PC-3 (cell line): ENCODE results near the gene TEC. TPM values are rescaled to one million over a fixed set of nuclear protein-coding genes. Genes with fewer than 3 reads are reported as not detected.

ENCODE experiments used
- ATAC-seq: fragments of 200-7000 bp; cut with Tn5 transposase; 2 replicates; pipeline ENCODE4 v1.9.1; 2020; ENCODE audit warnings: mild to moderate bottlenecking, moderate library complexity
- BruUV-seq: library from RNA; stranded (reverse); fragments of 400-500 nt; replicated peaks from 2 replicates; lab custom pipeline; 2021; lab: Mats Ljungman, UMichigan
- CTCF ChIA-PET: fragments of 300-600 bp; sonication (Branson Sonifier 250); formaldehyde crosslinking; loops from one replicate; lab custom pipeline; 2022; ENCODE audit warnings: antibody characterized with exemption; lab: Charles Lee
- POLR2A ChIA-PET: fragments of 300-600 bp; sonication (Branson Sonifier 250); formaldehyde crosslinking; loops from one replicate; lab custom pipeline; 2022; ENCODE audit warnings: antibody characterized with exemption; ENCODE audit not compliant: unreplicated experiment; lab: Charles Lee
- DNase-seq: peaks from one replicate; pipeline ENCODE4 v3.0.0-alpha.2; 2015
- H2AFZ ChIP-seq: fragments of 300-600 bp; sonication (generic); 2 replicates; pipeline ENCODE4 v1.6.0; 2016; ENCODE audit warnings: antibody characterized with exemption, low read length
- H3F3A ChIP-seq: fragments of 300-600 bp; sonication (generic); one replicate; pipeline ENCODE4 v1.6.0; 2017; ENCODE audit warnings: antibody characterized with exemption, low read length, control low read depth, mild to moderate bottlenecking; ENCODE audit not compliant: unreplicated experiment
- H3K27ac ChIP-seq: fragments of 300-600 bp; sonication (generic); 2 replicates; pipeline ENCODE4 v1.5.1; 2016; ENCODE audit warnings: mild to moderate bottlenecking, low read length
- H3K27me3 ChIP-seq: fragments of 300-600 bp; sonication (generic); 2 replicates; pipeline ENCODE4 v1.6.1; 2016; ENCODE audit warnings: low read length, mixed read lengths
- H3K36me3 ChIP-seq: fragments of 300-600 bp; sonication (generic); 2 replicates; pipeline ENCODE4 v1.6.1; 2016; ENCODE audit warnings: low read depth, mixed run types, low read length, mixed read lengths
- H3K4me1 ChIP-seq: fragments of 300-600 bp; sonication (generic); 2 replicates; pipeline ENCODE4 v1.5.1; 2016; ENCODE audit warnings: low read length; ENCODE audit not compliant: insufficient read depth
- H3K4me2 ChIP-seq: fragments of 300-600 bp; sonication (generic); 2 replicates; pipeline ENCODE4 v1.6.0; 2016; ENCODE audit warnings: low read length
- H3K4me3 ChIP-seq: fragments of 300-600 bp; sonication (generic); 2 replicates; pipeline ENCODE4 v1.5.1; 2016; ENCODE audit warnings: mild to moderate bottlenecking, low read length, mixed read lengths
- H3K79me2 ChIP-seq: fragments of 300-600 bp; sonication (generic); 2 replicates; pipeline ENCODE4 v1.6.1; 2017; ENCODE audit warnings: low read length, mixed read lengths
- H3K9ac ChIP-seq: fragments of 300-600 bp; sonication (generic); 2 replicates; pipeline ENCODE4 v1.6.0; 2016; ENCODE audit warnings: mild to moderate bottlenecking, low read length
- H3K9me2 ChIP-seq: fragments of 300-600 bp; sonication (generic); replicated peaks from 2 replicates; pipeline ENCODE4 v1.6.1; 2016; ENCODE audit warnings: mixed run types, low read length, mixed read lengths
- H3K9me3 ChIP-seq: fragments of 300-600 bp; sonication (generic); 2 replicates; pipeline ENCODE4 v1.6.1; 2016; ENCODE audit warnings: low read length, mixed read lengths
- H4K20me1 ChIP-seq: fragments of 300-600 bp; sonication (generic); 2 replicates; pipeline ENCODE4 v1.6.1; 2016; ENCODE audit warnings: low read length, mixed read lengths
- EZH2 ChIP-seq: fragments of 300-600 bp; sonication (generic); IDR thresholded peaks from one replicate; pipeline ENCODE4 v1.6.1; 2017; ENCODE audit warnings: antibody characterized with exemption, mild to moderate bottlenecking, low read length; ENCODE audit not compliant: unreplicated experiment
- EZH2phosphoT487 ChIP-seq: fragments of 300-600 bp; sonication (generic); IDR thresholded peaks from 2 replicates; pipeline ENCODE4 v1.6.1; 2018; ENCODE audit warnings: mild to moderate bottlenecking, antibody characterized with exemption, low read length, borderline replicate concordance
- intact Hi-C: fragments of 100-400 bp; cut with micrococcal nuclease; formaldehyde crosslinking; loops from 2 replicates; pipeline ENCODE4 v1.9.0; 2023
- total RNA-seq: library from RNA; depleted of rRNA; stranded (reverse); fragments of >200 nt; gene quantifications from 2 replicates; pipeline ENCODE4 v1.2.3, GENCODE V29; 2014
- TF ChIP-seq, protein P1 (sequence below): fragments of 300-600 bp; sonication (generic); conservative IDR thresholded peaks from 2 replicates; pipeline ENCODE4 v1.5.1; 2017; ENCODE audit warnings: antibody characterized with exemption, low read depth, mild to moderate bottlenecking, low read length

Gene TEC
- total RNA-seq, 1 experiment from 2014 or later, result 10.4 TPM

GRCh38 chr4:48114412-48114811, 155.2 kb downstream of the TEC start:
- Histone ChIP-seq H4K20me1 (no peaks in the 10 kb centered on the region), H3K9me3 (no peaks in the 10 kb centered on the region), H3K27me3 (no peaks in the 10 kb centered on the region), H3K4me2 (no peak overlapping the region), H3K36me3 (no peaks in the 10 kb centered on the region), H3F3A (no peaks in the 10 kb centered on the region), H3K9ac (no peak overlapping the region), H3K27ac (no peak overlapping the region), H3K4me1 (peaks cover 6% of the 10 kb centered on the region; the same call in 1 of the 2 replicates), H2AFZ (no peak overlapping the region), H3K9me2 (no peaks in the 10 kb centered on the region), H3K4me3 (no peak overlapping the region), H3K79me2 (no peaks in the 10 kb centered on the region)
- ChIA-PET CTCF (no interaction called here), POLR2A (no interaction called here)
- no peak for DNase-seq
- TF ChIP-seq EZH2 (no peak), EZH2phosphoT487 (no peak)
- TF ChIP-seq, protein P1, sequence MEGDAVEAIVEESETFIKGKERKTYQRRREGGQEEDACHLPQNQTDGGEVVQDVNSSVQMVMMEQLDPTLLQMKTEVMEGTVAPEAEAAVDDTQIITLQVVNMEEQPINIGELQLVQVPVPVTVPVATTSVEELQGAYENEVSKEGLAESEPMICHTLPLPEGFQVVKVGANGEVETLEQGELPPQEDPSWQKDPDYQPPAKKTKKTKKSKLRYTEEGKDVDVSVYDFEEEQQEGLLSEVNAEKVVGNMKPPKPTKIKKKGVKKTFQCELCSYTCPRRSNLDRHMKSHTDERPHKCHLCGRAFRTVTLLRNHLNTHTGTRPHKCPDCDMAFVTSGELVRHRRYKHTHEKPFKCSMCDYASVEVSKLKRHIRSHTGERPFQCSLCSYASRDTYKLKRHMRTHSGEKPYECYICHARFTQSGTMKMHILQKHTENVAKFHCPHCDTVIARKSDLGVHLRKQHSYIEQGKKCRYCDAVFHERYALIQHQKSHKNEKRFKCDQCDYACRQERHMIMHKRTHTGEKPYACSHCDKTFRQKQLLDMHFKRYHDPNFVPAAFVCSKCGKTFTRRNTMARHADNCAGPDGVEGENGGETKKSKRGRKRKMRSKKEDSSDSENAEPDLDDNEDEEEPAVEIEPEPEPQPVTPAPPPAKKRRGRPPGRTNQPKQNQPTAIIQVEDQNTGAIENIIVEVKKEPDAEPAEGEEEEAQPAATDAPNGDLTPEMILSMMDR, result no peak
- no TSS peak for BruUV-seq
- intact Hi-C loops, result no loop called here
- no peak for ATAC-seq

DNA sequence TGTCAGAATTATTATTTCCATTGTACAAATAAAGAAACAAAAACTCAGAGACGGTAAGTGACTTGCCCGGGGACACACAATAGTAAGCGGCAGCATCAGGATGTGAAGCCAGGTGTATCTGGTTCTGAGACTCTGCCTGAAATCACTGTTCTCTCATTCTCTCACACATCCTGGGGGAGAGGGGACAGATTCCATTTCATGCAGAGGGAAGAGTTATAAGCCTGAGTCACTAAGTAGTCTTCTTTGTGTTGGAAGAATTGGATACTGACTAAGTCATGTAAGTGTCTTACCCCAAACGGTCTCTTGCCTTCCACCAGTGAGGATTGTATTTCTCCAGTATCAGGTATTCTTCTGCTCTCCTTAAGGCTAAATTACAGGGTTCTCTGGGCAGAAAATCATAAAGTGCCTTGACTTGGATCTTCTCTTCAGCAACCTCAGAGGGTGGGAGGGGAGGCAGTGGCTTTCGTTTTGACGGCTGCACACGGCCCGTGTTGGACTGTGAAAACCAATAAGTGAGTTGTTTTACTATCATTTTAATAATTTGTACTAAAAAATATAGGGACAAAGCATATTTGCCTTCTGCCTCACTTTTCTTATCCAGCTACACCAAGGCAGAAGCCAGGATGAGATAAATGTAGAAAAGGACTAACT, 157.5 kb downstream of the TEC start:
- no peaks in the 10 kb centered on the region for H3F3A ChIP-seq
- ChIA-PET CTCF (no interaction called here), POLR2A (no interaction called here)
- no peak overlapping the region for H3K9ac ChIP-seq
- H3K27me3 ChIP-seq, result no peaks in the 10 kb centered on the region
- no peaks in the 10 kb centered on the region for H3K9me3 ChIP-seq
- ATAC-seq (peak; percentile 67), DNase-seq (peak; percentile 40)
- H3K9me2 ChIP-seq, result no peaks in the 10 kb centered on the region
- peaks cover 6% of the 10 kb centered on the region; the same call in 1 of the 2 replicates for H3K4me1 ChIP-seq
- no peak overlapping the region for H3K4me3 ChIP-seq
- no peaks in the 10 kb centered on the region for H3K36me3 ChIP-seq
- intact Hi-C loops, result no loop called here
- TF ChIP-seq EZH2phosphoT487 (no peak), EZH2 (no peak)
- TF ChIP-seq, protein P1, result no peak
- no peaks in the 10 kb centered on the region for H3K79me2 ChIP-seq
- H3K4me2 ChIP-seq, result no peak overlapping the region
- BruUV-seq, result no TSS peak
- no peak overlapping the region for H3K27ac ChIP-seq
- no peak overlapping the region for H2AFZ ChIP-seq
- H4K20me1 ChIP-seq, result no peaks in the 10 kb centered on the region

GRCh38 chr4:48110452-48110978, 159.1 kb downstream of the TEC start:
- POLR2A ChIA-PET, result no interaction called here
- intact Hi-C loops, result no loop called here
- H3K4me1 ChIP-seq, result peaks cover 6% of the 10 kb centered on the region; the same call in 1 of the 2 replicates
- no peak for DNase-seq
- no peak for ATAC-seq
- H3K9me3 ChIP-seq, result no peaks in the 10 kb centered on the region
- no peak overlapping the region for H3K4me2 ChIP-seq
- no peak overlapping the region for H2AFZ ChIP-seq
- no peak overlapping the region for H3K9ac ChIP-seq
- H3K27me3 ChIP-seq, result no peaks in the 10 kb centered on the region
- no peaks in the 10 kb centered on the region for H4K20me1 ChIP-seq
- H3K79me2 ChIP-seq, result no peaks in the 10 kb centered on the region
- H3K36me3 ChIP-seq, result no peaks in the 10 kb centered on the region
- TF ChIP-seq EZH2 (no peak), EZH2phosphoT487 (no peak)
- TF ChIP-seq, protein P1, result no peak
- CTCF ChIA-PET, result no interaction called here
- no peak overlapping the region for H3K4me3 ChIP-seq
- no peak overlapping the region for H3K27ac ChIP-seq
- no TSS peak for BruUV-seq
- no peaks in the 10 kb centered on the region for H3K9me2 ChIP-seq
- H3F3A ChIP-seq, result no peaks in the 10 kb centered on the region
